GM19372 (cell line): ENCODE data around the gene PHLDB3.

Source experiments
- ATAC-seq: cut with Tn5 transposase; IDR thresholded peaks from one replicate; pipeline ENCODE4 v1.9.1; 2021; ENCODE audit warnings: mild to moderate bottlenecking, low read depth, moderate library complexity; ENCODE audit not compliant: unreplicated experiment

PHLDB3 gene

DNA sequence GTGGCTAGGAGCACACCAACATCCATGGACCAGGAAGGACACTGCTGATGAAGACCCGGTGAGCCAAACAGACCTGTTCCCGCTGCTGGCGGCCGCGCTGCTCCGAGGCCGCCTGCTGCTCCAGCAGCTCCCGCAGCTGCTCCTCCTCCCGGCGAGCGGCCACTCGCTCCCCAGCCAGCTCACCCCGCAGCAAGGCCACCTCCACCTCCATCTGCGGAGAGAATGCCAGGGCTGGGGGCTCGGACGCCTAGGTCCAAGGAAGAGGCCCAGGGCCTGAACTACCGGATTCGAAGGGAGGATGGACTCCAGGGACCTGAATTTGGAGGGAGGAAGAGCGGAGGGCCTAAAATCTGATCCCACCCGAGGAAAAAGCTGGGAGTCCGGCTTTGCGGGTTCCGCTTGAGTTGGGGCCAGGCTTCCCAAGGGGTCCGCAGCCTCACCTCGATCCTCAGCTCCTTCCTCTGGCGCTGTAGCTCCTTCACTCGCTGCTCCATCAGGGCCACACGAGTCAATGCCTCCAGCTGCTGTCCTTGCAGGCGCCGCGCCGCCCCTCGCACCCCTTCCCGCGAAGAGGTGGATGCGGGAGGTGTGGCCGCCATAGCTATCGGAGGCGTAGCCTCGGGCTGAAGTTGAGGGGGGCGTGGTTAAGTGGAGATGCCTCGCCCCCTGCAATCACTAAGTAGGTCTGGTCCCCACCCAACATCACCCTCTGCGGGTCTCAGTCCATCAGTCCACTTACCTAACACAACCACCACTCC, 2.7 kb downstream of the PHLDB3 start:
- no peak for ATAC-seq

DNA sequence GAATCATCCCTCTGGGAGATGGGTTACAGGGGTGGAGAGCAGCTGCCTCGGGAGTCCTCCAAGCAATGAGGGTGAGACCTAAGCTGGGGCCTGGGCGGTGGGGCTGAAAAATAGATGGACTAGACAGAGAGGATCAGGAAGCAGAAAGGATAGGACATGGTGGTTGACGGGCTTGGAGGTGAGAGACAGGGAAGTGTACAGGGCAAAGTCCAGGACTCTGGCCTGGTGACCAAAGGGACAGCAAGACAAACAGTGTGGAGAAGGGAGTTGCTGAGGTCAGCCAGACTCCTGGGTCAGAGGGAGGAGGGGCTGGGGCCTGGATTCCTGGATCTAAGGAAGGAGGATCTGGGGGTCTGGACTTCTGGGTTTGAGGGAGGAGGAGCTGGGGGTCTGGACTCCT, 5.5 kb downstream of the PHLDB3 start:
- no peak for ATAC-seq

DNA sequence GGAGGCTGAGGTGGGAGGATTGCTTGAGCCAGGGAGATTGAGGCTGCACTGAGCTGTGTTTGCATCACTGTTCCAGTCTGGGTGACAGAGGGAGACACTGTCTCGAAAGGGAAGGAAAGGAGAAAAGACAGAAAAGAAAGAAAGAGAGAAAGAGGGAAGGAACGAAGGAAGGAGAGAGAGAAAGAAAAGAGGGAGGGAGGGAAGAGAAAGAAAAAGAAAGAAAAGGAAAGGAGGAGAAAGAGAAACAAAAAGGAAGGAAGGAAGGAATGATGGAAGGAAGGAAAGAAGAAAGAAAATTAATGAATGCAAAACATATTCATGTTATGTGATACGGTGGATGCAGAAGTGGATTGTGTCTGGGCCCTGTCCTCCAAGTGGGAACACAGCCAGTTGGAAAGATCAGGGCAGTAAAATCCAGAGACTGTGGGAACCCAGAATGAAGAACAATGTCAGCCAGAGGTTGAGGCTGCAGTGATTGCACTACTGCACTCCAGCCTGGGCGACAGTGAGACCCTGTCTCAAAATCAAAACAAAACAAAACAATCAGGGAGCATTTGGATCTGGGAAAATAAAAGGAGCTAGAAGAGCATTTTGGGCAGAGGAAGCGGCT, 6.2 kb downstream of the PHLDB3 start:
- no peak for ATAC-seq

DNA sequence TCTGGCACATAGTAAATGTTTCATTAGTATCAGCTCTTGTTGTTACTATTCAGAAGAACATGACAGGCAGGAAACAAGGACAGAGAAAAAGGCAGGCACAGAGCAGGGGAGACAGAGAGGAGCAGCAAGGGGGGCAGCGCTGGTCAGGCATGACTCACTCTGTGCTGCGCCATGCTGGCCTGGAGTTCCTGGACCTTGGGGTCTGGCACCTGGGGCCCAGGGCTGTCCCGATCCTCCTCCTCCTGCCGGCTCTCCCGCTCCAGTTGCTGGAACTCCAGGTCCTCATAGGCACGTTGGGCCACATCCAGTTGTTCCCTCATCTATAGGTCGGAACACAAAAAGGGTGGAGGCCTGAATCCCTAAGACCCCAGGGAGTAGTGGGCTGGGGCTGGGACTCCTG, 7.6 kb downstream of the PHLDB3 start:
- no peak for ATAC-seq

DNA sequence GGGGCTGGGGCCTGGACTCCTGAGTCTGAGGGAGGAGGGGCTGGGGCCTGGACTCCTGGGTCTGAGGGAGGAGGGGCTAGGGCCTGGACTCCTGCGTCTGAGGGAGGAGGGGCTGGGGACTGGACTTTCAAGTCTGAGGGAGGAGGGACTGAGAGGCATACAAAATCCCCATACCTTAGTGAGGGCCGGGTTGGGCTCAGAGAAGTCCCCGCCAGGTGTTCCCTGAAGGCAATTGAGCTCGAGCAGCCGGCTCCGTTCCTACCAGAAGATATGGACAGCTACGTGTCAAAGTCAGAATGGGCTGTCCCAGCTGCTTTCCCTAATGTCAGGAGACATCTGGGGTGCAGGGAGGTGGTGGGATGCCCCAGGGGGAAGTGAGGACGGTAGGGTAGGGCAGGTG, 9.5 kb downstream of the PHLDB3 start:
- ATAC-seq: no peak

DNA sequence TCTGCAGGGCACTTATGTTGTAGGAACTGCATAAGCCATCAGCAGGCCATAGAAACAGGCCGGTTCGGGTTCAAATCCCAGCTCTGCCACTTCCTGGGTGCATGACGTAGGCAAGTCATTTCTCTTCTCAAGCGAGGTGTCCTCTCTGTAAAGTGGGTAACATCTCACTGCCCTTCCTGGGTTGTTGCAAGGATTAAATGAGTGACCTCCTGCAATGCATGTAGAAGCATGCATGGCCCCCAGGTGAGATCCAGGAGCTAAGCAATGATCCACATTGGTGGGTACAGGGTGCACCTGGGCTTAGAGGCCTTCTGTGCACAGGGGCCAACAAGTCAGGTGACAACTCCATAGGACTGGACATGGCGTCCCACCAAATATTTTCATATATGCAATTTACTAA, 13.8 kb downstream of the PHLDB3 start:
- ATAC-seq: no peak

DNA sequence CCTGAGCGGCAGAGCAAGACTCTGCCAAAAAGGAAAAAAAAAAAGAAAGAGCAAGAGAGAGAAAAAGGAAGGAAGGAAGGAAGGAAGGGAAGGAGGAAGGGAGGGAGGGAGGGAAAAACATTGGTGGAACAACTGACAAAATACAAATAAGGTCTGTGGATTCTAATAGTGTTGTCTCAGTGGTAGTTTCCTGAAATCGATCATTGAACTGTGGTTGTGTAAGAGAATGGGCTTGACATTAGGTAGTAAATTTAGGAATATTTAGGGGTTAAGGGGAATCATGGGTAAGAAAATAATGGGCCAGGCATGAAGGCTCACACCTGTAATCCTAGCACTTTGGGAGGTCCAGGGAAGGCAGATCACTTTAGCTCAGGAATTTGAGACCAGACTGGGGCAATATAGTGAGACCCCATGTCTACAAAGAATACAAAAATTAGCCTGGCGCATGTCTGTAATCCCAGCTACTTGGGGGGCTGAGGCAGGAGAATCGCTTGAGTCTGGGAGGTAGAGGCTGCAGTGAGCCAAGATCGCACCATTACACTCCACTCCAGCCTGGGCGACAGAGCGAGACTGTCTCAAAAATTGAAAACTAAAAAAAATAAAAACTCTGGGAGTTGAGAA, 14.5 kb downstream of the PHLDB3 start:
- ATAC-seq: no peak

DNA sequence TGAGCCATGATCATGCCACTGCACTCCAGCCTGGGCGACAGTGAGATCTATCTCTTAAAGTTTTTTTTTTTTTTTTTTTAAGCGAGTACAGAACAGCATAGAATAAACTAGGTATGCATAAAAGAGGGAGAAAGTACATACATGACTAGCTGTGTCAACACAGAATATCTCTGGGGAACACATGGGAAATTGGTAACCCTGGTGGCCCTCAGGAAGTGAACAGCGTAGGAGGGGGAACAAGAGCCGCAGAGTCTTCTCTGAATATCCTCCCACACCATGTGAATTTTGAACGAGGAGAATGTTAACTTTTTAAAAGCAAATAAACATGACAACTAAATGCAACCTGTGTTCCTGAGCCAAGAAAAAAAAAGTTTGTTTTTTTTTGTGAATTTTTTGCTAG, 15.2 kb downstream of the PHLDB3 start:
- no peak for ATAC-seq

DNA sequence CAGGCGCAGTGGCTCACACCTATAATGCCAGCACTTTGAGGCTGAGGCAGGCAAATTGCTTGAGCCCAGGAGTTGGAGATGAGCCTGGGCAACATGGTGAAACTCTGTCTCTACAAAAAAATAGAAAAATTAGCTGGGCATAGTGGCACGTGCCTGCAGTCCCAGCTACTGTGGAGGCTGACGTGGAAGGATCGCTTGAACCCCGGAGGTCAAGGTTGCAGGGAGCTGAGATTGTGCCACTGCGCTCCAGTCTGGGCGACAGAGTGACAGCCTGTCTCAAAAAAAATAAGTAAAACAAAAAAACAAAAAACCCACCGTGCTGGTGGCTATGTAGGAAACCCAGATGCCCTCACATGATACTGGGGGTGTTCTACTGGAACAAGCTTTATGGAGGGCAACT, 16.4 kb downstream of the PHLDB3 start:
- ATAC-seq: no peak

DNA sequence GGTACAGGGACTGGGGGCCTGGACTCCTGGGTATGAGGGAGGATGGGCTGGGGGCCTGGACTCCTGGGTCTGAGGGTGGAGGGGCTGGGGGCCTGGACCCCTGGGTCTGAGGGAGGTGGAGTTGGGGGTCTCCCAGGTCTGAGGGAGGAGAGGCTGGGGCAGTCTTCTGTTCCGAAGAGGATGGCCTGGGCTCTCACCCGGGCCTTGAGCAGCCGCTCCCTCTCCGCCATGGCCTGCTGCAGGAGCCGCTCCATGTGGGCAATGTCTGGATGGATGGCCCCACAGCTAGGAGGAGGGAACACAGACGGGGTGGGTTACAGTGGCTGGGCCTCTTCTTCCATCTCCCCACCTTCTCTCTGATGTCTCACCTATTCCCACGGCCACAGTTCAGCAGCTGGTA, 18.1 kb downstream of the PHLDB3 start:
- no peak for ATAC-seq

DNA sequence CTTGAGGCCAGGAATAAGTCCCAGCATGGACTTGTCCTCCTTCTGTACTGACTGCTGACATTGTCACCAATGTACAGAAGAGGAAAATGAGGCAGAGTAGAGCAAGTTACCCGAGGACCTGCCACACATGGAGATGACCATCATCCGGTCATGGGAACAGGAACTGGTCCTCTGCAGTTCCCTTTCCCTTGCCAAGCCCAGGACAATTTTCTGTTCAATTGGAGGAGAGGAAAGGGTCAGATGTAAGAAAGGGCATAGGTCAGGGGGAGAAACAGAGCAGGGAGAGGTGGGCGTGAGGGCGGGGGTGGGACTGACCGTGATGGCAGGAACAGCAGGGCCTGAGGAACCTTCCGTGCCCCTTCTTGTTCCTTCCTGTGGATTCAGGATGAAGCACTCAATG, 18.6 kb downstream of the PHLDB3 start:
- ATAC-seq: no peak

DNA sequence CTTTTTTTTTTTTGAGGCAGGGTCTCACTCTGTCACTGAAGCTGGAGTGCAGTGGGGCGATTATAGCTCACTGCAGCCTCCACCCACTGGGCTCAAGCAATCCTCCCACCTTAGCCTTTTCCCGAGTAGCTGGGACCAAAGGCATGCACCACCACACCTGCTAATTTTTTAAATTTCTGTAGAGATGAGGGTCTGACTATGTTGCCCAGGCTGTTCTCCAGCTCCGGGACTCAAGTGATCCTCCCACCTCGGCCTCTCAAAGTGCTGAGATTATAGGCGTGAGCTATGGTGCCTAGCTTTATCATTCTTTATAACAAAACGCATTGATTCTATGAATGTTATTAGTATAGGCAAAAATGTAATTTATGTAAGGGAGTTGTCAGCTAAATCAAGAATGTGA, 21.3 kb downstream of the PHLDB3 start:
- no peak for ATAC-seq

DNA sequence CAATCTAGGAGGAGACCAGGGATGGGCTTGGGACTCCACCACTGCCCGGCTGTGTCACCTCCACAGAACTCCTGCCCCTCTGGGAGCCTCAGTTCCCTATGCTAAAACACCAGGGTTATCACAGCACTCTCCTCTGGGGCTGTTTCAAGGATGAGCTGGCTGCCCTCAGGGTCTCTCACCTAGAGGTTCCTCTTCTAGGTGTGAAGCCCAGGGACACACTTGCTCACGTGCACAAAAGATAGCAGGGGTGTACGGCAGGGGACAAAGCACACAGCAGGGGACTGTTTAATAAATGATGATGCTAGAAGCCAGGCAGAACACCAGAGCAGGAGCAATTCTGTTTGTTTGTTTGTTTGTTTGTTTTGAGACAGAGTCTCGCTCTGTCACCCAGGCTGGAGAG, 22.4 kb downstream of the PHLDB3 start:
- no peak for ATAC-seq

DNA sequence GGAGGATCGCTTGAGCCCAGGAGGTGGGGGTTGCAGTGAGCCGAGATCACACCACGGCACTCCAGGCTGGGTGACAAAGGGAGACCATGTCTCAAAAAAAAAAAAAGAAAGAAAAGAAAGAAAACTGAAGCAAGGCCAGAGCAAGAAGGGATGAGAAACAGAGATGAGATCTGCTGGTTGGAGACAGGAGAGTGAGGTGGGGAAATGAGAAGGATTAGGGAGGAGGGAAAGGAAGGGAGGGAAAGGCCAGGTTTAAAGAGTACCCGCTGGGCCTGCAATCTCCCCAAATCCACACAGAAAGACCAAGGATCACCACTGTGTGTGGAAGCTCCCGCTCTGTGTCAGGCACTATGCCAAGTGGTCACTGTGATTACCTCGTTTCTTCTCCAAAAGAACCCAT, 22.8 kb downstream of the PHLDB3 start:
- ATAC-seq: no peak

DNA sequence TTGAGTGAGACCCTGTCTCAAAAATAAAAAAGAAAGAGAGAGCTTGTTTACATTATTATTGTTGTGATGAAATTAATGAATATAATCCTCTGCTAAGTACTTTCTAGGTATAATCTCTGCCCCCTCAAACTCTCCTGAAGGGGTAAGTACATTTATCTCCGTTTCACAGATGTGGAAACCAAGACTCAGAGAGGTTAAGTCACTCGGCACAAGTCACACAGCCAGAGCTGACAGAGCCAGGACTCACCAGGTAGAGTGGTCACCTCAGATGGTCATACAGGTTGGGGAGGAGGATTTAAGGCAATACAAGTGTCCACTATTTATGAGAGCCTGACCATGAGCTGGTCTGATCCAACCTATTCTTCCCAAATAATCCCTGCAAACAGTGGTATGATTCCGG, 24.0 kb downstream of the PHLDB3 start:
- no peak for ATAC-seq

DNA sequence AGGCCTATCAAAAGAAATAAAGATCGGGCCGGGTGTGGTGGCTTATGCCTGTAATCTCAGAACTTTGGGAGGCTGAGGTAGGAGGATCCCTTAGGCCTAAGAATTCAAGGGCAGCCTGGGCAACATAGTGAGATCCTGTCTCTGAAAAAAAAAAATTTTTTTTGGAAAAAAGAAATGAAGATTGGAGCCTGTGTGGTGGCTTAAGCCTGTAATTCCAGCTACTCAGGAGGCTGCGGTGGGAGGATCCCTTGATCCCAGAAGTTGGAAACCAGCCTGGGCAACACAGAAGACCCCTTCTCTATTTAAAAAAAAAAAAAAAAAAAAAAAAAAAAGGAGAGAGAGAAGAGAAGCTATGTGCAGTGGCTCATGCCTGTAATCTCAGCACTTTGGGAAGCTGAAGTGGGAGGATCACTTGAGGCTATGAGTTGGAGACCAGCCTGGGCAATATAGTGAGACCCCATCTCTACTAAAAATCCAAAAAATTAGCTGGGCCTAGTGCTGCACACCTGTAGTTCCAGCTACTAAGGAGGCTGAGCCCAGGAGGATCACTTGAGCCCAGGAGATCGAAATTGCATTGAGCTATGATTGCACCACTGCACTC, 24.5 kb downstream of the PHLDB3 start:
- ATAC-seq: no peak

DNA sequence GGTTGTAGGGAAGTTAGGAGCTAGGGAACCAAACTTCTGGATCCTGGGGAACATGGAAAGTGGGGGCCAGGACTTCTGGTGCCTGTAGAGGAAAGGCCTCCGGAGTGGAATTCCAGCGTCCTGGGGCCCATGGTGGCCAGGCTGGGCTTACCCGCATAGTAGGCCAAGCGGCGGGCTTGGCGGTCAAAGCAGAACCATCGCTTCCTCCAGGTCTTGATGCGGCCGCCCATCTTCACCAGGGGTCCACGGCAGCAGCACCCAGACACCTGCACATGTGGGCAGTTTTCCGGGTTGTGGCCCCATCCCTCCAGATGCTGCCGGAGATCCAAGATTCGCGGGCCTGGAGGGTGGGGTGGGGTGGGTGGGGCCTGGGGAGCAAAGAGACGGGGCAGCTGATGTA, 25.3 kb downstream of the PHLDB3 start:
- no peak for ATAC-seq

DNA sequence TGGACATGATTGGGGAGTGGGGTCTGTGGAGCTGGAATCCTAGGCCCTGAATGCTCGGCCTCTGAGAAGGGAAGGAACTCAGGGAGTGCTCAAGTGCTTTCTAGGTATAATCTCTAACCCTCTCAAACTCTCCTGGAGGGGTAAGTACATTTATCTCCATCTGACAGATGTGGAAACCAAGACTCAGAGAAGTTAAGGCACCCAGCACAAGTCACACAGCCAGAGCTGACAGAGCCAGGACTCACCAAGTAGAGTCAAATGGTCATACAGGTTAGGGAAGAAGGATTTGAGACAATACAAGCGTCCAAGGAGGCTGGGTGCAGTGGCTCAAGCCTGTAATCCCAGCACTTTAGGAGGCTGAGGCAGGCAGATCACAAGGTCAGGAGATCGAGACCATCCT, 26.2 kb downstream of the PHLDB3 start:
- ATAC-seq: no peak

DNA sequence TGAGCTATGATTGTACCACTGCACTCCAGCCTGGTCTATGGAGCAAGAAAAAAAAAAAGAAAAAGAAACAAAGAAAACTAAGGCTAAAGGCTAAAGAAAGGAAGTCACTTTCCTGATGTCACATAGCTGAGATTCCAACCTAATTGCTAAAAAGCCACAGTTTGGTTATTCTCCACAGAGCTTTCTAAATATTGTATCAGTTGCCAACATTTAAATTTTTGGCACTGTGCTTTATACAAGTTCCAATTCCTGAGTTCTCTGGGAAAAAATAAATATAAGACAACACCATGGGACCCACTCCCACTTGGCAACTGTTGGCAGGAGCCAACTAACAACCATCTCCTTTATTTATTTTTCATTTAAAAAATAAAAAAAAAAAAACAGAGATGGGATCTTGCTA, 27.9 kb downstream of the PHLDB3 start:
- no peak for ATAC-seq

DNA sequence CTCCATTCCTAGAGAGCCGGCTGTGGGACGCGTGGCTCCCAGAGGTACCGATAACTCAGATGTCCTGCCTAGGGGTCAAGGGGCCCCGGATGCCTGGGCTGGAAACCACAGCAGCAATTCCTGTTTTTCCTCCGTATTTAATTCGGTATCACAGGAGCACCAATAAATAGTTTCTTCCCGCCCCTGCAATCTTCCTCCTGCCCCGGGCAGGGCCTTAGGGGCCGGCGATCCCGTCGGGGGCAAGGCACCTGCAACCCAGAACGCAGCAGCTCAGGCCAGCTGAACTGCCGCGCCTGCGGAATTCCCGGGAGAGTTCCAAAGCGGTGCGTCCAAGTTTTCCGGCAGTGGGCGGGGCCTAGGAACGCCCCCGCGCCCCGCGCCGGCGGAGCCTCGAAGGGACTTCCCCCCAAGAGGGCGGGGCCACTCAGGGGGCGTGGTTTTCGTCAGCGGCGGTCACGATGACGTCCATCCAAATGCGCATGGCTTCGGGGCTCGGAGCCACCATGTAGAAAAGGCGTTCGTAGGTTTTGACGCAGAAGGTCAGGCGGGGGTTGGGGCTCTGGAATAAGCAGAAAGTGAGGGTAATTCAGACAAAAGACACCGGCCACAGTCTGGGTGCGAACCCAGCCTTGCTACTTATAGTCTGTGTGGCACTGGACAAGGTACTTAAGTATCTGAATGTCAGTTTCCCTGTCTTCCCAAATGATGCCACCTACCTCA, 29.4 kb downstream of the PHLDB3 start:
- ATAC-seq: peak; percentile 59

DNA sequence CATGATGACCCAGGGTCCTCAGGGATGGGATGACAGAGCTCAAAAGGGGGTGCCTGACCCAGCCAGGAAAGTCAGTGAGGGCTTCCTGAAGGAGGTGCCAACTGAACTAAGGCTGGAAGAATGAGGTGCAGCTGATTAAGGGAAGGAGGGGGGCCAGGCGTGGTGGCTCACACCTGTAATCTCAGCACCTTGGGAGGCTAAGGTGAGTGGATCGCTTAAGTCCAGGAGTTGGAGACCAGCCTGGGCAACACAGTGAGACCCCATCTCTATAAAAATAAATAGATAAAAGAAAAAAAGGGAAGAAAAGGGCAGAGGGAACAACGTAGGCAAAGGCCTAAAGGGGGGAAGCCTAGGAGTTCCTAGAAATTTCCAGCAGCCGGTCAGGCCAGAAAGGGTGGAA, 30.1 kb downstream of the PHLDB3 start:
- no peak for ATAC-seq
